ENCODE measurements around the gene GRM8.

The GRM8 gene

DNA sequence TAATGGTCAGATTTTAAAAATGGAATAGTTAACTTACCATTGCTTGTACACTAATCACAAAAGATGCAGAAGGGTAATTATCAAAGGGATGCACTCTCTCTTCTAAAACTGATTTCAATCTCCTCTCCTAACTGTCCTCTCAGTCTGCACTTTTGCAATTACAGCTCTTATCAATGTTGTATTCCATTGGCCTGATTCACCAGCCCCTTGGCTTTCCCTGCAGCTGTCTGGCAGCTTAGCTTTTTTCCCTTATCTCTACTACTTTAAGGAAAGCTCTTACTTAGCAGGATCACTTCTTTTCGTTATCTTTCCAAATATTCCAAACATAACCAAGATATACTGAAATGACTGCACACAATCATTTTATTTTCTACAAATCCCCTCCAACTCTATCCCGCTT, 448.8 kb downstream of the GRM8 start:
- no peak for DNase-seq

DNA sequence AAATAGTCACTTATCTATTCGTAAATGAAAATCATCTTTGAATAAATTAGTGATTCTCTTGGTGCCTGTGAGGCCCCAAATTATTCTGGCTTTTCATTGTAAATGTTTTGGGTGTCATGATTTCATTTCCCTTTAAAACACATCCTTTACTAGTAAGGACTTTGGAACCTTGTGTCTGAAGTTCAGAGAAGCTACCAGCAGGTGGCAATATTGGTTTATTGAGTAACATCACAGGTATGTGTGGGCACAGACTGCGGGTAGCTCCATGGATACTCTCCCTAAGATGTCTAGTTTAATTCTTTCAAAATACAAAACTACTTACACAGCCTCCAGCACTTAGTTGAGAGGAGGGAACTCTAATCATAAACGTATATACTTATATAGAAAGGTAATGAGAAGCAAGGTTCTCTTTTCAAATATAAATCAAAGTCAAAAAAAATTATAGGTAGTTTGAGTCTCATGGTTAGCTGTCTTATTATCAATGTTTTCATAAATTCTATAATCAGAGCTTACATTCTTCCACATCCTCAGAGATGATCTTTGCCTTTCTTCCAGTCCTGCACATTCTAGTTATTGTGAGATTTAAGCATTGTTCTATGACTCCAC, 449.6 kb downstream of the GRM8 start:
- DNase-seq = peak; percentile 63

DNA sequence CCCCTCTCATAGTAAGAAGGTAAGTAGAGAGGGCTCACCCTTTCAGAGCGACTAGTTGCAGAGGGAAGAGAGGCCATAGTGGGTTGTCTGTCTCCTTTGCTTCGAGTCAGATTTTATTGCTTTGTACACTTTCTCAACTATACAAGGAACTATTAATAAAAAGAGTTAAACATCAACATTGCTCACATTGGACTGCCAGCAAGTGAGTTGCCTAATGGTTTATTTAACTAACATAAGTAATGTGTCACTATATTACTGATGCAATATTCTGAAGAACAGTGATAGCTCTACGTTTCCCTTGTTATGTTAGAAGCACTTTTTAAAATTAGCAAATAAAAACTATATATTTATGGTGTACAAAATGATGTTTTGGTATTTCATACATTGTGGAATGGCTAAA, 451.0 kb downstream of the GRM8 start:
- no peak for DNase-seq

DNA sequence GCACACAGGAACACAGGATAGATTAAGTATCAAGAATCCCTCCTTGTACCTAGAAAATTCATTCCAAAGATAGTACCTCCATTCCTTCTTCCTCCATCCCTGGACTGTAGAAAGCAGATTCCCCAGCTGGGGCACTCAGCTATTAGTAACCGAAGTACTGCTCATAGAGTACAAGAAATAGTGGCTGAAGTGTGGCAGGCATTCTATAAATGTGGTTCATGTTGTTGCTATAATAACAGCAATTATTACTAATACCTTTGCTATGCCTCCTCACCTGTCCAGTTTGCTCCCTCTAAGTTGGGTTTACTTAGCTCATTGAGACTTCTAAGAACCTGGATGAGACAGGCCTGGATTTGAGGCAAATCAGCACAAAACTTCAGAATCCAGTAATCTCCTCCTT, 453.2 kb downstream of the GRM8 start:
- DNase-seq = no peak

DNA sequence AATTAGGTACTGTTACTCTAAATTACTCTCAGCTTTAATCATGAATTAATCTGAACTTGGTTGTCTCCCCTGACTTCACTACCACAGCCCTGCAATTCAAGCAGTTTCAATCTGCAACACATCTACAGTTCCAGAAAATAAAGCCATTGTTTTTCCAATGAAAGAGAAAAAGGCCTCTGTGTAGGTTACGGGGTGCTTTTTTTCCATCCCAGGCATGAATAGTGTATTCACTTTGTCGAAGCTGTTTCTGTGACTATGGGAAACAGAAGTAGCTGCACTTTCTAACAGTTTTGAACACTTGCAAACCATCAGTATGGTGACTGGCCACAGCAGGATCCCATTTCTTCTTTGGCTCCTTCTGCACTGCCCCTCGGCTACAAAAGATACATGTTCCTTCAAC, 460.2 kb downstream of the GRM8 start:
- no peak for DNase-seq

DNA sequence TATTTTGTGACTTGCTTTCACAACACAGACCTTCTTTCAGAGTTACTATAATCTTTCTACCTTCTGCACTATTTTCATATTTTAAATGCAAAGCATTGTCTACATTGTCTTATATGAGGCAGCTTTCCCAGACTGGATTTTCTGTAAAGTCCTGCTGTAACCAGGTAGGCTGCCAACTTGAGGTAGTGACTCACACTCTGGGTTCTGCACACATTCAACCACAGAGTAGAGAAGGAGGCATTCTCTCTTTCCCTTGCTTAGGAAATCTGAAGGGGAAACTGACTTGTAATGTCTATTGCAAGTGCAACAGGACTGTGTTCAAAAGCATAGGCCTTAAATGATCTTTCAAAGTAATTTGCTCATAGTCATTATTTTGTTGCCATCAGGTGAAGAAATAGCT, 461.4 kb downstream of the GRM8 start:
- no peak for DNase-seq

DNA sequence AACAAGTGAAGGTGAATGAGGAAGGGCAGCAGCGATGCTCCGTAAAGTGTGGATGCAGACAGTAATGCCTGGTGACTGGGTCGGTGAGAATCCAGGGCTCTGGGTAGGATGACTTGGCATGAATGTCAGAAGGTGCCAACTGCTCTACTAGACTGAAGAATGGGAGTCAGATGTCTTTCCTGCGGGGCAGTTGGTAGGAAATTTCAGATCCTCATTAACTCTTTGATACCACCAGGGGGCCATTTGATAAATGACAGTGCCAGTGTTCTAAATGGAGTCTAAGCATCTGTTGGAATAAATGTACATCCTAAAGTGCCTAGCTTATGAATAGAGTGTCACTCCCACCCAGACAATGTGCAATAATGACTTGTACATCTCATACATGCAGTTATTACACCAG, 462.0 kb downstream of the GRM8 start:
- no peak for DNase-seq

DNA sequence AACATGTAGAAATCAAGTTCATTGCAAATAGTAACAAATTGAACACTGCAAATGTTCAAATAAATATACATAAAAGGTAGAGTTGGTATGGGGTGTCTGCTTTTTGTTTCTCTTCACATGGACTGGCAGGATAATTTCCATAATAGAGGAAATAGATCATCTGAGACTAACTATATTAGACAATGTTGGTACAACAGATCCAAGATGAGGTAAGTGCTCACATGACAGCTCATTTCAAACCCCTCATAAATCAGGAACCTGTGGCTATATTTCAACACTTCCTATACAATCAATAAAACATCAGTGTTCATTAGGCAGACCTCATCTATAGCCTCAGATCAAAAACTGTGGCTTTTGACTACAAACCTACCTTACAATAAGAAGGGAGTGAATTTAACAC, 469.1 kb downstream of the GRM8 start:
- DNase-seq = no peak

DNA sequence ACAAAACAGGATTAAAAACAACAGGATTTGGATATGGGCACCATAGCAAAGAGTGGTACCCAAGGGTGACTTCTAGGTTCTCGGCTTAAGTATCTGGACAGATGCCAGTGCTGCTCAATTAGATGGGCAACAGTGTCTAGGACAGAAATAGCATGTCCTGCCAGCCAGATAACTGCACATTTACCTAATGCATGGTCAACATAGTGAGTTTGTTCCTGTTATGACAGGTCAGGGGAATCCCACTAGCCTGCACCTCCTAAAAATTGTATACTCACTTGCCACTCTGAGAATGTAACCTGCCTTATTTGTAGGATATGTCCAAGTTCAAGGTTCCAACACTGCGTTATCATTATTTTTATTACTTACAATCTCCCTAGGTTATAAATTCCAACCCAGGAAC, 471.7 kb downstream of the GRM8 start:
- no peak for DNase-seq

DNA sequence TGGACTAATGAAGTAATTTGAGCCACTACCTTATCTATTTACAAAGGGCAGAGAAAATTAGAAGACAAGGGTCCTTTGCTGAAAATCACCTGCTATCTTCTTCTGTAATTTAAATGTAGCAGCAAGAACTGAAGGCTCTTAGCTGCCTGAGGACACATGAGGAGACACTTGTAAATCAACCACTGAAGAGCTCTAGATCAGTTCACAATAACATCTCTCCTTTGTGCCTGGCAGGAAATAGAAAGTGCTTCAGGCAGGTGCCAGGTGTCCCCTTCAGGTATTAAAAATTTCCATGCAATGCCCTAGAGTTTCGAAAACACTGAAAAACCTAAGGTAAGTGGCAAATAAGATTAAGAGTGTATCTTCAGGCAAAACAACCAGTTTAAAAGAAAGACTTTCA, 474.6 kb downstream of the GRM8 start:
- peak; percentile 25 for DNase-seq

DNA sequence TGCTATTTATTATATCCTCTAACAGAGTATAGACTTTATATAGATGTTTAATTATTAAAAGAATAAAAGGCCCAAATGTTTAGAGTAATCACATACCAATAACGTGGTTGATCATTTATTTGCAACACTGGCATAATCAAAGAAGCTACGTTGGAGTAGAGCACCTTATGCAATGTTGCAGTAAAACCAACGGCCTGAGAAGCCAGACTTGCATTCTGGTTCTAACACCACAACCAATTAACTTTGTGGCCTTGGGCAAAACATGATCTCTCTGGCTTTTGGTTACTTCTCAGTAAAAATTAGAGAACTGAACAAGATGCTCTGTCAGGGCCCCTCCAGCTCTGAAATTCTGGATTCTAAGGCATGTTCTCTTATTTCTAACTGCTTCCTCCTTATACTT, 476.2 kb downstream of the GRM8 start:
- DNase-seq = no peak

DNA sequence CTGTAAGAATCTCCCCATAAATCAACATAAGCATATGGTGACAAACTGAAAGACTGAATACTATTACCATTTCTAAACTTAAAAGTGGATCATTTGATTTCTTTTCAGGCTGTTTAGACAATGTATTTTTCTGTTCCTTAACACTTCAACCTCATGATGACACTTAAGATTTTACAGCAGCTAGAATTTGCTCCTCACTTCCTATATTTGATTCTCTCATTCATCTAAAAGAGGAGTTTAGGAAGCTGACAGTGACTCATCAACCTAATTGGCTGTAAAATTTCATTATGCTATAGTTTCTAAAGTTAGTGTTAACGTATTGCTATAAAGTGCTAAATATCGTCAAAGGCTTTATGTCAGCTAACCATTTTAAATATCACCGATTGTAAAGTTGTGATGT, 478.7 kb downstream of the GRM8 start:
- no peak for DNase-seq

DNA sequence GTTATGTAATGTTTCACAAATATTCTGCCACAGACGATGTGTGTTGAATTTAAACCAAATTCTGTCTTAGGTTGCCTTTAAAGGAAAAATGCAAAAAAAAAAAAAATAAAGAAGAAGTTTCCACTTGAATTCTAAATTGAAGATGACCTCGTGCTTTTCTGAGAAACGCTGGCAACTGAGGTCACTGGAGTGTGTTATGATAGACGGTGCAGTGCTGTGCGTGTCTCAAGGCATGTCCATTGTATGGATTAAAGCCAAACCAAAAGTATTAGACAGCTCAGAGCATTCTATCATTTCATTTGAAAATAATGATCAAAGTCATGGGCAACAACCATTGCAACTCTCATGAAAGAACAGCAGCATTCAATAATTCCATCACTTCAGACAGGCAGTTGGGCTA, 483.9 kb downstream of the GRM8 start:
- no peak for DNase-seq

DNA sequence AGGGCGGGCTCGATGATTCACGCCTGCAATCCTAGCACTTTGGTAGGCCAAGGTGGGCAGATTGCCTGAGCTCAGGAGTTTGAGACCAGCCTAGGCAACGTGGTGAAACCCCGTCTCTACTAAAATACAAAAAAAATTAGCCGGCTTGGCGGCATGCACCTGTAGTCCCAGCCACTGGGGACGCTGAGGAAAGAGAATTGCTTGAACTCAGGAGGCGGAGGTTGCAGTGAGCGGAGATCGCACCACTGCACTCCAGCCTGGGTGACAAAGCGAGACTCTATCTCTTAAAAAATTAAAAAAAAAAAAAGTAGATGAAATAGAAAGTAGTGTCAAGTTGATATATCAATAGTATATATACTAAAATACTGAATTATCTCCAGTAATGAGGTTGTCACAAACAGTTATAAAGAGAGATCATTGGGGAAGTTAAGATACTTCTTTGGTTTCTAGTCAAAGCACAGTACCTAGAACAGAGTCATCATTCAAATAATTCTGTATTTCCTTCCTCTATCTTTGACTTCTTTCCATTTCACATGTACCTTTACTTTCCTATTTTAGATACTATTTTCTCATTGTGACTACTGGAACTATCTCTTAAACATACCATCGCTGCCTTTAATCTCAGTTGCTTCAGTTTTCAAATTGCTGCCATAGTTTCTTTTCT, 491.7 kb downstream of the GRM8 start:
- DNase-seq = no peak

DNA sequence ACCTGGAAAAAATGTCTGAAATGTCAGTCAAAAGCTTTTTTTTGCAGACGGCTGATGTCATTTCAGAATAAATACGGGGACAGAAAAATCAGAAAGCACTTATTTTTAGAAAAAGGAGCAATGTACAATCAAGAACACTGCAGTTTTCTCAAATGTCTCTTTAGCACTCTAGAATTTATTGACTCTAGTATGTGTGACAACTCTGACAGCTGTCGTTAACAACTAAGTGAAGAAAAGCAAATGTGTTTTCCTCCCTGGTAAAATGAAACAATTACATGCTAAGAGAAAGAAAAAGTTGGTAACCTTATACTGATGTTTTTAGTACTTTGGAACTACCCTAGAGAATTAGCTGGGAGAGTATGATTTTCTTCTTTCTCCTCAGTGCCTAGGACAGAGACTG, 497.4 kb downstream of the GRM8 start:
- no peak for DNase-seq

DNA sequence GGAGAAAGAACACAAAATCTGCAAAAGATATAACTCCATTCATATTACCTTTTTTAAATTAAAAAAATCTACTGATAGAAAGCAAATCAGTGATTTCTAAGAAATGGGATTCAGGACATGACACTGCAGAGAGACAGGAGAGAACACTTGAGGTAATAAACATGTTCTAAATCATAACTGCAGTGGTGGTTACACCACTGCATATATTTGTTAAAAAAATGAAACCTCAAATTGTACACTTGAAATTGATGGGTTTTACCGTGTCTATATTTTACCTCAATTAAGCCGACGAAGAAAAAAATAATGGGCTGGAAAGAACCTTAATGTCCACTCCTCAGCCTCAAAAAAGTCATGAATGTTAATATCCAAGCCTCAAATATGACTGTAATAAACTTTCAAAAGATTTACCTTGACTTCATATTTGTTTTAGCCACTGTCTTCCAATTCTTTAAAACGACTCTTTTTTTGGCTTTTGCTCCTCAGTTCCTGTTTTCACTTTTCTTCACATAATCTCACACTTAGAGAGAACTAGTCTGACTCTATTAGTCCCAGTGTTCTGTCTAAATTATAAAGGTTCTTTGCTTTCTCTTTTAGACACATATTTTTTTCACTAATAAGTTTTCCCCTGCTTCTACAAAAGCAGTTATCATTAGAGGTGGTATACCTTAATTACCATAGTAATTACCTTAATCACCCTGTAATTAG, 502.4 kb downstream of the GRM8 start:
- DNase-seq = no peak

DNA sequence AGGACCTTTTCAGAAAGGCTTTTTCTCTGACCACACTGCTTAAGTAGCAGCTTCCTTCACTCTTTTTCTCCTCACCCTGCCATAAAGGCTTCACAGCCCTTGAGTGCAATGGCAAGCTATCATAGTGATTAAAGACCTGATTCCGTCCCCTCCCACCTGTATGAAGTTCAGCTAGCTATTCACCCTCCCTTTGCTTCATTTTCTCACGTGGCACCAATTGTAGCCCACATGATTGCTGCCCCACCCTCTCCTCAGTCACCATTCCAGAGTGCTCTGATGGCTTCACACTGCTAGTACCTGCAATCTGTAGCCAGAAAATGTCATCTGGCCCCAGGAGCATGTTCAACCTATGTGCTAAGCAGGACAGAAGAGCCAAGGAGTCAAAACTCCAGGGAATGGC, 523.8 kb downstream of the GRM8 start:
- no peak for DNase-seq

DNA sequence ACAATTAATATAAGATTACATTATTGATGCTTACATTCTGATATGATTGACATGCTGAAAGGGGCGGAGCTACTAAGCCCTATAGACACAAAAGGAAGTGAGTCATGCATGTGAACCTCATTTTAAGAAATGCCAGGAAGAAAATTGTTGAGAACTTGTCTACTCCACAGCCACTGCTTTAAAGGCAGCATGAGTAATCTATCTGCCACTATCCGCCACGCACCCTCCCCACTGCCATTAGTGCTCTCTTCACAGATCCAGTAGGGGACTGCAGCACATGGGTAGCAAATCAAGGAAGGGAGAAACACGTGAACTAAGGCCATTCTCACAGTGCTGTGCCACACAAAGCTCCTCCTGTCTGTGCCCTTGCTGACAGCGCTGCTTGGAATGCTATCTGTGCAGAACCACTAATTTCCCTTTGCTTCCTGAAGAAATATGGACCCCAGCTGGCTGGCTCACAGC, 524.8 kb downstream of the GRM8 start:
- no peak for DNase-seq

DNA sequence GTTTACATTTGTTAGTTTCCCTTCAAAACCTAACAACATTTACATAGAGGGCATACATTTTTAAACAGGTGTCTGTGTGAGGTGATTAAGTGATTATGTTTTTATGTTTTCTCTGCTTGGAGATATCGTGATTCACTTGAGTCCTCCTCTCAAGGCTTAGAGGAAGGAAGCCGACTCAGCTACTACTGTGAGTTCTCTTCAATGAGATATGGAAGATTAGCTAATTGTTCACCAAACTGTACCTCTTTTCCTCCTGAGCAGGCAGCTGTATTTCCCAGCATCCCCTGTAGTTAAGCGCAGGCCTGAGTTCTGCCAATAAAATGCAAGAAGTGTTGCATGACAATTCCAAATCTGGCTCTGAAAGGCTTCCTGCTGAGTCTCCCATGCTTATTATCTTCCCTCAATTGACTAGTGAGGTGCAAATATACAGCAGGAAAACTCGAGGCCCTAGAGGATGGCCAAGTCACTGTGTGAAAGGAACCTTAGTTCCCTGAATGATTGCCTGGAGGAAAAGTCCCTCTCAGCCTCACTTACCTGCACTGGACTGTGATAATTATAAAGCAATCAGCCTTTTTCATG, 528.7 kb downstream of the GRM8 start:
- DNase-seq = no peak

DNA sequence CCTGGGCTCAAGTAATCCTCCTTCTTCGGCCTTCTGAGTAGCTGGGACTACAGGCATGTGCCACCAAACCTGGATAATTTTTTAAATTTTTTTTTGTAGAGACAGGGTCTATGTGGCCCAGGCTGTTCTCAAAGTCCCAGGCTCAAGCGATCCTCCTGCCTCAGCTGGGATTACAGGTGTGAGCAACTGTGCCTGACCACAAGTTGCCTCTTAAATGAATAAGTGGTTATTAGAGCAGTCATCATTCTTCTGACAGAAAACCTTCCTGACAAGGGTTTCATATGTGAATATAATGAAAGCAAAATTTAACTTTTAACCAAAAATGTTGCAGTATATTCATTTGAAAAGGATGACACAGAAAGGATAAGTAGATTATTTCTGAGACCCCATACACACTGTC, 532.5 kb downstream of the GRM8 start:
- DNase-seq = no peak

DNA sequence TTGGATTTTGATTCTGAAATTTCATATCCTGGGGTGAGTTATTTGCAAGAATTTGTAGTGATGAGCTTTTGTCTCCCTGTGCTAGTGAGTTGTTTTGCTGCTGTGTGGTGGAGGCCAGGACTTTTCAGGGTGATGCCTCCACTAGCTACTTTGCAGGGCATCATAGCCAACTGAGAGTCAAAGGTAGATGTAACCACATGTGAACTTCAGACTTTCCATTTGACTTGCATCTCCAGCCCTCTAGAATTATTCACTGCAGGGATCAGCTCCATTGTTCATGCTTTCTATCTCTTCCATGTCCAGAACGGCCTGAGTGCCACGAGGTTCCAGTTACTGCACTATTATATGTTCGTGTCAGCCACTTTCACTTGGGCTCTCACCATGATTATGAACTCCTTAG, 534.3 kb downstream of the GRM8 start:
- DNase-seq = no peak

DNA sequence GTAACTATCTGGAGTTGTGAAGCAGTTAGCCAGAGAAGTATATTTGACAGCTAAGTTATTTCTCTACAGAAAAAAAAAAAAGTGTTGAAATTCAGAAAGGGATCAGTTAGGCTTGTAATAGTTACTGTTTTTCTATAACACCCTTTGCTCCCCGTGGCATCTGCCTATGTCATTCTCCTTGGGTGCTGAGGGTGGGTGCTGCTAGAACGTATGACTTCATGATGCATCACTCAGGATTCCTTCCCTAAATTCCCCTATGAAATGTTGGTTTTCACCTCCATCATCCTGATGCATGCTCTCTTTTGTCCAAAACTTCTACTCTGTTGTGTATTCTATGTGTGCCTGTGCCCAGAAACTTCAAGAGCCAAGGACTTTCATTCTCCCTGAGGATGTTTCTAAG, 536.4 kb downstream of the GRM8 start:
- DNase-seq = no peak

DNA sequence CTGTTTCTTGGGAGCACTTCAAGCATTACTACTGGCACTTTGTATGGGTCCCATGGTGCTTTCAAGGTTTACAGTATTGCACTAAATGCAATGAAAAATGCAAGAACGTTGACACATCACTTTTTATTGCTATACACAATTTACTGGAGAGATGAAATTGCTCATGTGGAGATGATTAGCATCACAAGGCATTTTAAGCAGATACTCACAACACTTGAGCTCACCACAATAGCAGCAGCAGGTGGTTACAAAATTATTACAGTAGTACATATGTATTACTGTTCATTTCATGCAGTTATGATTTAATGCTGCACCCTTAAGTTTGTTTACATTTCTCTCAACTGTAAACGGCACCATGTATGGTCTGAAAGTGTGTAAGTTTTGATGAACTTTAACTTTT, 537.7 kb downstream of the GRM8 start:
- no peak for DNase-seq

All from NCI-H2227 treated with DMSO at 0.1 percent for 48 hours (cell line).